Keratinocyte (primary cell): Measurements from ENCODE around the gene ST6GAL1.

ENCODE experiments used
- CTCF ChIP-seq, 3 experiments: IDR thresholded peaks in 1 of 3; conservative IDR thresholded peaks in 1 of 3; optimal IDR thresholded peaks in 1 of 3; 2 replicates in 2 of 3; 3 replicates in 1 of 3; pipeline versions ENCODE3 to v1.5.1; 2011; ENCODE audit warnings: low read length in 3 of 3, mild to moderate bottlenecking in 3 of 3, moderate library complexity in 2 of 3, control low read depth in 1 of 3, inconsistent platforms in 1 of 3; ENCODE audit not compliant: insufficient read depth in 2 of 3; ENCODE audit errors: extremely low read depth in 1 of 3
- EZH2 ChIP-seq: IDR thresholded peaks from one replicate; pipeline ENCODE4 v1.6.1; 2012; ENCODE audit warnings: inconsistent platforms, mild to moderate bottlenecking, low read length, moderate library complexity

GRCh38 chr3:186979852-186980251, 49.5 kb downstream of the ST6GAL1 start:
- TF ChIP-seq EZH2 (no peak), CTCF (optimal IDR thresholded peaks at IDR 0.05 in 1 of 3, IDR thresholded peaks at IDR 0.05 in 1 of 3, conservative IDR thresholded peaks at IDR 0.05 in 1 of 3; ENCODE audit: extremely low read depth in 1 of 3, insufficient read depth in 2 of 3, low read length in 3 of 3) (no peak)
